H9 (cell line): Measurements from ENCODE around the gene ECHDC3. TPM values are rescaled to one million over a fixed set of nuclear protein-coding genes. Genes with fewer than 3 reads are reported as not detected.

Source experiments
- DNase-seq: peaks from one replicate; pipeline ENCODE4 v3.0.0-alpha.2; 2017
- H2AFZ ChIP-seq: one replicate; pipeline ENCODE4 v1.6.1; 2013; ENCODE audit warnings: mild to moderate bottlenecking, low read length, control low read depth, moderate library complexity
- H2AK5ac ChIP-seq: 2 replicates; pipeline ENCODE4 v1.6.1; 2013; ENCODE audit warnings: low read length, control low read depth, mixed read lengths; ENCODE audit not compliant: insufficient read length
- H2BK120ac ChIP-seq: one replicate; pipeline ENCODE4 v1.6.1; 2013; ENCODE audit warnings: low read depth, mild to moderate bottlenecking, low read length, control low read depth, inconsistent platforms; ENCODE audit not compliant: poor library complexity, severe bottlenecking
- H2BK12ac ChIP-seq: 2 replicates; pipeline ENCODE4 v1.6.1; 2013; ENCODE audit warnings: low read length, control low read depth, mixed read lengths, low read depth; ENCODE audit not compliant: insufficient read length
- H2BK15ac ChIP-seq: 2 replicates; pipeline ENCODE4 v1.6.1; 2013; ENCODE audit warnings: low read depth, low read length, control low read depth
- H2BK20ac ChIP-seq: one replicate; pipeline ENCODE4 v1.6.1; 2013; ENCODE audit warnings: low read depth, mild to moderate bottlenecking, low read length, control low read depth, inconsistent platforms; ENCODE audit not compliant: poor library complexity, severe bottlenecking
- H2BK5ac ChIP-seq: 2 replicates; pipeline ENCODE4 v1.6.1; 2013; ENCODE audit warnings: low read length, control low read depth, mixed read lengths; ENCODE audit not compliant: insufficient read length
- H3K14ac ChIP-seq: 2 replicates; pipeline ENCODE4 v1.6.1; 2013; ENCODE audit warnings: low read length, control low read depth; ENCODE audit not compliant: insufficient read depth
- H3K18ac ChIP-seq: 2 replicates; pipeline ENCODE4 v1.6.1; 2013; ENCODE audit warnings: low read depth, mild to moderate bottlenecking, mixed read lengths, low read length, control low read depth; ENCODE audit not compliant: insufficient read length
- H3K23ac ChIP-seq: 2 replicates; pipeline ENCODE4 v1.6.1; 2013; ENCODE audit warnings: low read length, control low read depth, mixed read lengths, low read depth; ENCODE audit not compliant: insufficient read length
- H3K23me2 ChIP-seq: 2 replicates; pipeline ENCODE4 v1.6.1; 2013; ENCODE audit warnings: low read depth, mild to moderate bottlenecking, mixed read lengths, low read length, control low read depth; ENCODE audit not compliant: insufficient read length, poor library complexity, severe bottlenecking
- H3K27ac ChIP-seq: 2 replicates; pipeline ENCODE4 v1.5.1; 2013; ENCODE audit warnings: low read length, control low read depth, mixed read lengths, low read depth; ENCODE audit not compliant: insufficient read length
- H3K27me3 ChIP-seq: 2 replicates; pipeline ENCODE4 v1.6.1; 2013; ENCODE audit warnings: low read length, control low read depth, inconsistent platforms; ENCODE audit not compliant: insufficient read depth
- H3K4ac ChIP-seq: 2 replicates; pipeline ENCODE4 v1.6.1; 2013; ENCODE audit warnings: low read depth, mild to moderate bottlenecking, control low read depth, inconsistent platforms, low read length, moderate library complexity
- H3K4me1 ChIP-seq: 2 replicates; pipeline ENCODE4 v1.6.1; 2013; ENCODE audit warnings: low read length, control low read depth, inconsistent platforms; ENCODE audit not compliant: insufficient read depth
- H3K4me2 ChIP-seq: 2 replicates; pipeline ENCODE4 v1.6.1; 2013; ENCODE audit warnings: low read length, control low read depth, mixed read lengths; ENCODE audit not compliant: insufficient read length, insufficient read depth
- H3K56ac ChIP-seq: 2 replicates; pipeline ENCODE4 v1.6.1; 2013; ENCODE audit warnings: low read depth, mild to moderate bottlenecking, mixed read lengths, low read length, control low read depth; ENCODE audit not compliant: insufficient read length
- H3K79me1 ChIP-seq: 2 replicates; pipeline ENCODE4 v1.6.1; 2013; ENCODE audit warnings: low read depth, mild to moderate bottlenecking, moderate library complexity, low read length, control low read depth, inconsistent platforms; ENCODE audit not compliant: insufficient read depth, poor library complexity, severe bottlenecking
- H3K79me2 ChIP-seq: 2 replicates; pipeline ENCODE4 v1.6.1; 2013; ENCODE audit warnings: low read length, control low read depth, inconsistent platforms; ENCODE audit not compliant: insufficient read depth
- H3K9ac ChIP-seq: 2 replicates; pipeline ENCODE4 v1.6.1; 2013; ENCODE audit warnings: low read length, control low read depth, mixed read lengths; ENCODE audit not compliant: insufficient read length; ENCODE audit errors: extremely low read depth
- H3K9me3 ChIP-seq: one replicate; pipeline ENCODE4 v1.6.1; 2013; ENCODE audit warnings: low read depth, low read length, inconsistent platforms; ENCODE audit not compliant: control insufficient read depth
- H3T11ph ChIP-seq: one replicate; pipeline ENCODE4 v1.6.1; 2013; ENCODE audit warnings: mild to moderate bottlenecking, low read length, control low read depth, inconsistent platforms
- H4K20me1 ChIP-seq: one replicate; pipeline ENCODE4 v1.6.1; 2013; ENCODE audit not compliant: control insufficient read depth, insufficient read length, insufficient read depth
- H4K5ac ChIP-seq: 2 replicates; pipeline ENCODE4 v1.6.1; 2013; ENCODE audit warnings: low read depth, mild to moderate bottlenecking, mixed read lengths, low read length, control low read depth; ENCODE audit not compliant: insufficient read length
- H4K8ac ChIP-seq: replicated peaks from 2 replicates; pipeline ENCODE4 v1.6.1; 2013; ENCODE audit warnings: low read length, control low read depth, mixed read lengths, low read depth; ENCODE audit not compliant: insufficient read length
- H4K91ac ChIP-seq: 2 replicates; pipeline ENCODE4 v1.6.1; 2013; ENCODE audit warnings: low read depth, mild to moderate bottlenecking, moderate library complexity, mixed read lengths, low read length, control low read depth; ENCODE audit not compliant: insufficient read length
- H3K27ac Mint-ChIP-seq, 3 experiments: 2 replicates in 2 of 3; 3 replicates in 1 of 3; pipeline ENCODE4 v1.8.0; 2020 to 2021; ENCODE audit warnings: mixed read lengths in 3 of 3, mild to moderate bottlenecking in 1 of 3, moderate library complexity in 1 of 3
- H3K27me3 Mint-ChIP-seq: 2 replicates; pipeline ENCODE4 v1.8.0; 2021; ENCODE audit warnings: low read depth, mild to moderate bottlenecking, moderate library complexity, mixed read lengths
- H3K36me3 Mint-ChIP-seq, 3 experiments: 2 replicates in 2 of 3; 3 replicates in 1 of 3; pipeline ENCODE4 v1.8.0; 2020 to 2021; ENCODE audit warnings: low read depth in 3 of 3, mixed read lengths in 3 of 3; ENCODE audit not compliant: insufficient read depth in 1 of 3
- H3K4me1 Mint-ChIP-seq, 2 experiments: 2 replicates each; pipeline ENCODE4 v1.8.0; 2020; ENCODE audit warnings: mixed read lengths in 2 of 2
- H3K4me3 Mint-ChIP-seq, 2 experiments: 2 replicates in 1 of 2; 3 replicates in 1 of 2; pipeline ENCODE4 v1.8.0; 2020 to 2021; ENCODE audit warnings: mild to moderate bottlenecking in 2 of 2, mixed read lengths in 2 of 2, moderate library complexity in 1 of 2
- H3K9me3 Mint-ChIP-seq, 2 experiments: 2 replicates in 1 of 2; 3 replicates in 1 of 2; pipeline ENCODE4 v1.8.0; 2020; ENCODE audit warnings: mild to moderate bottlenecking in 2 of 2, mixed read lengths in 2 of 2, moderate library complexity in 1 of 2
- CTCF ChIP-seq: fragments of 200-600 bp; sonication (generic); conservative IDR thresholded peaks from 3 replicates; pipeline ENCODE4 v1.8.0; 2021; ENCODE audit warnings: antibody characterized with exemption, mild to moderate bottlenecking
- WGBS: extraction: QIAGEN DNeasy Blood & Tissue Kit; methylation state at CpG from one replicate; pipeline ENCODE4 v1.1.7; 2013; ENCODE audit warnings: missing lambda C conversion rate, low lambda C conversion rate, mixed read lengths; ENCODE audit not compliant: insufficient read length; ENCODE audit errors: extremely low coverage; 5-methylcytosine and 5-hydroxymethylcytosine counted together
- total RNA-seq: library from RNA; stranded (reverse); gene quantifications from 2 replicates; pipeline ENCODE4 v1.2.1, GENCODE V29; 2021

The ECHDC3 gene
- total RNA-seq, 1 experiment from 2014 or later, result 9.3 TPM

GRCh38 chr10:11700539-11700938 is 41.6 kb upstream of the ECHDC3 start:
- Histone ChIP-seq H2BK120ac (no peak overlapping the region), H3K4ac (no peak overlapping the region), H3K9me3 (no peaks in the 10 kb centered on the region), H3K23ac (no peak overlapping the region), H3K14ac (no peak overlapping the region), H2AFZ (no peak overlapping the region), H4K20me1 (no peaks in the 10 kb centered on the region), H4K5ac (no peak overlapping the region), H3K4me2 (no peak overlapping the region), H3K9ac (no peak overlapping the region), H3K56ac (no peak overlapping the region), H4K8ac (no peak overlapping the region), H2BK15ac (no peak overlapping the region), H2BK12ac (no peak overlapping the region), H4K91ac (no peak overlapping the region), H3K79me1 (no peaks in the 10 kb centered on the region), H3K27me3 (no peaks in the 10 kb centered on the region), H3K27ac (no peak overlapping the region), H3T11ph (no peak overlapping the region), H2BK5ac (no peak overlapping the region), H3K79me2 (no peaks in the 10 kb centered on the region), H3K18ac (no peak overlapping the region), H2BK20ac (no peak overlapping the region), H3K4me1 (no peaks in the 10 kb centered on the region; the same call in 1 of the 2 replicates), H2AK5ac (no peak overlapping the region), H3K23me2 (no peaks in the 10 kb centered on the region)
- H3K9me3 Mint-ChIP-seq, result peaks cover 0 to 2% of the 10 kb centered on the region in 2 experiments; a peak in 1 of 5 replicates
- H3K4me3 Mint-ChIP-seq, result no peak overlapping the region
- H3K4me1 Mint-ChIP-seq, result peaks cover 0 to 4% of the 10 kb centered on the region in 2 experiments; a peak in 2 of 4 replicates
- no CpG with 5 or more reads among the region's 6 CpGs for WGBS
- no peaks in the 10 kb centered on the region; a peak in 1 of 7 replicates for H3K36me3 Mint-ChIP-seq
- no peak for DNase-seq
- no peak for TF ChIP-seq CTCF
- H3K27ac Mint-ChIP-seq, result no peak overlapping the region
- H3K27me3 Mint-ChIP-seq, result no peaks in the 10 kb centered on the region
